ENCODE results near the gene SCRT2.

SCRT2 gene

DNA sequence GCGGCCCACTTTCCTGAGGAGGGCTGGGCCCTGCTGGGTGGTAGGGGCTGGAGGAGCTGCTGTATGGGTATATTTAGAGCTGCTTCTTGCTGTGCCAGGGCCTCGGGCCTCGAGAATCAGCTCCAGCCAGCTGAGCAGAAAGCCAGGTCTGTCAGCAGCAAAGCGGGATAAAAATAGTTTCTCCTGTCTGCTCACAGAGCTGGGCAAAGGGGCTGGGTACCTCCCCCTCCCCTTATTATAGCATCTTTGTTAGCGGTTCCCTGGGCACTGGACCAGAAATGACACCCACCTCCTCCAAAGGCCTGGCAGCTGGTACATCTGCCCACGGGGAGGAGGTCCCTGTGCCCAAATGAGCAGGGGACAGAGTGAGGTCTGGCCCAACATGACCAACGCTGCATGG lies 6.0 kb downstream of the SCRT2 start:
- no peak for DNase-seq

DNA sequence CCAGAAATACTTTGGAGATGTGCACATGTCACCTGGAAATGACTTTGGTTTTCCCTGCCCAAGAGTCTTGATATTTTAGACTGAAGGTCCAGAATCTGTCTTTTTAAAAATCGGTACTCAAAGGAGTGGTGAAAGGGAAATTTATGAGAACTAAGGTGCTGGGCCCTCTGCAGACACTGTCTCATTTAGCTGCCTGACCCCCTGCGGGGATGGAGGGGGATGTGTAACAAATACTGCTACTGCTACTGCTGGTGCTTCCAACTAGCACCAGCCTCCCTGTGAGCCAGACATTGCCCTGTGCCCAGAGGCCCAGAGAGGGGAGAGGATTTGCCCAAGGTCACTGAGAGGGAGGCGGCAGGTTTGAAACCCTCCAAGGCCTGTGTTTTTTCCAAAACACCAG lies 7.0 kb downstream of the SCRT2 start:
- no peak for DNase-seq

DNA sequence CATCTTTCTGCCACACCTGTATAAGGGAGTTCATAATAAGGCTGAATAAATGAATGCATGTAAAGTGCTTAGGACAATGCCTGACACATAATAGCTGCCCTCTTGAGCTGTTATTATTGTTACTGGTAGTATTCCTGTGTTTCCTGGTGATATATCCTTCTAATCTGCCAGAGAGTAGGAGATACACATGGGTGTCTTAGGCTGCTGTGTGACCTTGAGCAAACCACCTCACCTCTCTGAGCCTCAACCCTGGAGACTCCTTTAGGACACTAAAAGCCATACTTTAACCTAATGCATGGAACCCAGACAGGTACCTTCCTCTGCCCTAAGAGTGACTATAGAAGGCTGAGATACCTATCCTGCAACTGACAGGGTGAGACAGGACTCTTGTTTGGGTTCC lies 7.6 kb downstream of the SCRT2 start:
- DNase-seq, result no peak

DNA sequence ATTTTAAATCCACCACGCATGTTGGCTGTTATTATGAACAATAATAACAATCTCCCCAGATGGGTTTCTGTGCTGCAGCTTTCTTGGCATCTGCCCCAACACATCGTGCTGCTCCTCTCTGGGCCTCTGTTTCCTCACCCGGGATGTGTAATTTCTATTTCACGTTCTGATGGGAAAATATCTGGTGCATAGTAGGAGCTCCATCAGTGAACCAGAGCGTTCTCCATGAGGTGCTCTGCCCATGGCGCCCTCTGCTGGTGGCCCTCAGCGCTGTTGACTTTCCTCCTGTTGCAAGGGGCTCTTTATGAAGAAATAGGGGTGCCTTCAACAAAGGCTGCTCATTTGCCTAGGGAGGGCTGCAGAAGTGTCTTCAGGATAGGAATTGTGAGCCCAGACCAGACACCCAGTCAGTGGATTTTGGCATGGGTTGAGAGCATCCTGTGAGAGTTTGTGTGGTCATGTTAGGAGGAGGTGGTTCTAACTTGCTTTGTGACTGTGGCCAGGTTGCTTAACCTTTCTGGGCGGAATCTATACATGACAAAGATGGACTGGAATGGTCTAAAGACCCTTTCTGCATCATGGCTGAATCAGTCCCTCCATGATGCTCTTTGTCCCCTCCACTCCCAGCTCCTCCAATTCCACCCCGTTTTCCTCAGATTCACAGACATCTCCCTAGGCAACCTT lies 8.1 kb downstream of the SCRT2 start:
- no peak for DNase-seq

DNA sequence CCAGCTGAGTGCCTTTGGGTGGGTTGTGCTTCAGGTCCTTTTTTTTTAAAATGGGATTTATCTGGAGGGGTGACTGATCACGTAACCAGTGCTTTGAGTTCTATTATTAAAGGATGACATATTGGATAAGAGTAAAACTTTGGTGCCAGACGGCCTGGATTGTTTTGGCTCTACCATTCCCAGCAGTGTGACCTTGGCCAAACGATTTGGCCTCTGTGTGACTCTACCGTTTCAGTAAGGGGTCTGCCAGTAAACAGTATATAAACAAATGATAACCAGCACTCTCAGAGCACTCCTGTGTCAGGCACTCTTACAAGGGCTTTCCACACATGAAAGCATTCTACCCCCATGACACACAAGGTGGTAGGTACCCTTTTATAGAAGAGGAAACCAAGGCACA lies 8.7 kb downstream of the SCRT2 start:
- no peak for DNase-seq

DNA sequence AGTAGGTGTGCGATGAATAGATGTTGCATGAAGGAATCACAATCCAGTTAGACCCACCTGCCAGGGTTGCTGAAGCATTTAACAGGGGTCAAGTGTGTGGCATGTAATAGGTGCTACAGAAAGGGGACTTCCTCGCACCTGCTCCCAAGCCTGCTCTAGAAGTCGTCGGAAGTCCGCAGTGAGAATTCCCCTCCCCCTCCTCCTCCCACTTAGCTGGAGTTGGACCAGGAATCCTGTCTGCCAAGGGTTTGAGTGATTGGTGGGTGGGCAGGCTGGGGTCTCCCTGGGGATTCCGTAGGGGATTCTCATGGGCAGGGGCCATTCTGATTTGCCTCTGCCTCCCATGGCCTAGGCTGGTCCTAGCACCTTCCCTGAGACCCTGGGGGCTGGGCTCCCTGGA lies 10.3 kb downstream of the SCRT2 start:
- DNase-seq, result no peak

DNA sequence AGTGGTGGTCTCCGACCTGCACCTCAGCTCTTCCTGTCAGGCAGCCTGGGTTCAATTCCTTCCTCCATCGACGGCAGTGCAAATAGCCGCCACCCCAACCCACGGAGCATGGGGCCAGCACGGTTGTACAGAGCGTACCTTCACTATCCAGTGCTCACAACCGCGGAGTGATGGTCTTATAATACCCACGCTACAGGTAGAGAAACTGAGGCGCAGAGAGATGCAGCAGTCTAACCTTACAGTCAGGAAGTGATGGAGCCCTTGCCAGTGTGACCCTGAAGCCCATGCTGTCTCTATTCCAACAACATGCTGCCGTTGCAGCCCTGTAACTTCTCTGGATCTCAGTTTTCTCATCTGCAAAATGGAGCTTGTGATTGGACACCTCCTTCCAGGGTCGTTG lies 11.0 kb downstream of the SCRT2 start:
- DNase-seq, result no peak

DNA sequence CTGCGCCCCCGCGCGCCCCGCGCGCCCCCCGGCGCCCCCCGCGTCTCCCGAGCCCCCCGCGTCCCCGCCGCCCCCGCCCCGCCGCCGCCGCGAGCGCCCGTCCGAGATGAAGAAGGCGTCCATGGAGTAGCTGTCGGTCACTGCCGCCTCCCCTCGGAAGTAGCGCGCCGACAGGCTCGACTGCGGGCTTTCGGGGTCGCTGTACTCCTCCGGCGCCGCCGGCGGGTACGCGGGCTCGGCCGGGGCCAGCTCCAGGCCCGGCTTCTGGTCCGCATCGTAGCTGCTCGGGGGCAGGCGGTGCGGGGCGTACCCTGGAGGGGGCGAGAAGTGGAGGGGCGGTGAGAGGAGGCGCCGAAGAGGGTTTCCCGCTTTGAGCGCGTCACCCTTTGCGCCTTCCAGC lies 11.5 kb downstream of the SCRT2 start:
- DNase-seq, result no peak

DNA sequence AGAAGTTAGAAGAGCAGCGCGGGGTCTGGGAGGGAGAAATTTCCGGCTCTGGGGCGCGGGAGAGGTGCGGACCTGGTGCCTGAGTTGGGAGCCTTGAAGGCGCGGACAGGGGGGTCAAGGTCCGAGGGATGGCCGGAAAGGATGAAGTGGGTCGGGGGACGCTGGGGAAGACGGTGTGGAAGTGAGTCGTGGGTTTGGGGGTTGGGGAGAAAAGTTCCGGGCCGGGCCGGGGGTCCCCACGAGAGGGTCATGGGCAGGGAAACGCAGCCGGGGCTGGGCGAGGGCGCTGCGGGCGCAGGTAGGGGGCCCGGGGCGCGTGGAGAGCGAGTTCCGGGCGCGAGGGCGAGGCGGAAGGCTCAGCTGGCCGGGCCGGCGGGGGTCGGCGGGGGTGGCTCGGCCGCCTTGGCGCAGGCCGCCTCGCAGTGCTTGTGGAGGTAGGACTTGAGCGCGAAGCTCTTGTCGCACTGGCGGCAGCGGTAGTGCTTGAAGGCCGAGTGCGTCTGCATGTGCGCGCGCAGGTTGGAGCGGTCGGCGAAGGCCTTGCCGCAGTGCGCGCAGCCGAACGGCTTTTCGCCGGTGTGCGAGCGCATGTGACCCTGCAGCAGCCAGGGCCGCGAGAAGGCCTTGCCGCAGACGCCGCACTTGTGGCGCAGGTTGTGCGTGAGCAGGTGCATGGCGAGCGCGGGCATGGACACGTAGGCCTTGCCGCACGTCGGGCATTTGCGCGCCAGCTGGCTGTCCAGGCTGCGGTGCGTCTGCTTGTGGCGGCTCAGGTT lies 12.1 kb downstream of the SCRT2 start:
- DNase-seq, result no peak

DNA sequence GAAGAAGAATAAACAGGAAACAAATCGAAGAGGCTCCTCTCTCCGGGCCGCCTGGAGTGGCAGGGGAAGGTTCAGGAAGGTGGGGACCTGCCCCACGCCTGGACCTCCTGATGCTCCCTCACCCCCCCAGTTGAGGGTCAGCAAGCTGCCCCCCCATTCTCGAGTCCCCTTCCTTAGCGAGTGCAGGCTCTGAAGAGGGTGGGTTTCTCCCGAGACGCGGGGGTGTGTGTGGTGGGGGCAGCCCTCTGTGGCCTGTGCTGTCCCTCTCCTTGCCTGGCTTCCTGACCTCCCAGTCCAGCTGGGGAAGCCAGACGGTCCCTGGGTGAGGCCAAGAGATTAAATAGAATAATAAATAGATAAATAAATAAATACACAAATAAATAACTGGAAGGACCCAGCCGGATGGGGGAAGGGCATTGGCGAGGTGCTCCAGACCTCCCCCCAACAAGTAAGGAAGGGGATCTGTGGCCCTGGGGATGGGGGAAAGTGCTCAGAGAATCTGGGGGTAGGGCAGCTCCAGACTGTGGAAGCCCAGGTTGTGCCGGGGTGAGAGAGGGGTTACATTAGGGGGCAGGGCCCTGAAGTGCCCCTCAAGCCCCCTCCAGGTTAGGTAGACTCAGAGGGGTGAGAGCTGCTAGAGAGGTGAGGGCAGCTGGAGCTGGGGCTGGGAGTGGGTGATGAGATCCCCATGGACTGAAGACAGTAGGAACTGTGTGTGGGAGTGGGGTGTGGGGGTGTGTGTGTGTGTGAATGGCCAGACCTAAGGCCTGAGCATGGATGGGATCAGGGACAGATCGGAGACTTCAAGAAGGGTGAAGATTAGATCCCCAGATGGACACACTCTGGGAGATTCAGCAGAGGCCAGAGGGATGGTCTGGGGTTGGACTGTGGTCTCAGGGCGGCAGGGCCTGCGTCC lies 13.1 kb downstream of the SCRT2 start:
- no peak for DNase-seq

DNA sequence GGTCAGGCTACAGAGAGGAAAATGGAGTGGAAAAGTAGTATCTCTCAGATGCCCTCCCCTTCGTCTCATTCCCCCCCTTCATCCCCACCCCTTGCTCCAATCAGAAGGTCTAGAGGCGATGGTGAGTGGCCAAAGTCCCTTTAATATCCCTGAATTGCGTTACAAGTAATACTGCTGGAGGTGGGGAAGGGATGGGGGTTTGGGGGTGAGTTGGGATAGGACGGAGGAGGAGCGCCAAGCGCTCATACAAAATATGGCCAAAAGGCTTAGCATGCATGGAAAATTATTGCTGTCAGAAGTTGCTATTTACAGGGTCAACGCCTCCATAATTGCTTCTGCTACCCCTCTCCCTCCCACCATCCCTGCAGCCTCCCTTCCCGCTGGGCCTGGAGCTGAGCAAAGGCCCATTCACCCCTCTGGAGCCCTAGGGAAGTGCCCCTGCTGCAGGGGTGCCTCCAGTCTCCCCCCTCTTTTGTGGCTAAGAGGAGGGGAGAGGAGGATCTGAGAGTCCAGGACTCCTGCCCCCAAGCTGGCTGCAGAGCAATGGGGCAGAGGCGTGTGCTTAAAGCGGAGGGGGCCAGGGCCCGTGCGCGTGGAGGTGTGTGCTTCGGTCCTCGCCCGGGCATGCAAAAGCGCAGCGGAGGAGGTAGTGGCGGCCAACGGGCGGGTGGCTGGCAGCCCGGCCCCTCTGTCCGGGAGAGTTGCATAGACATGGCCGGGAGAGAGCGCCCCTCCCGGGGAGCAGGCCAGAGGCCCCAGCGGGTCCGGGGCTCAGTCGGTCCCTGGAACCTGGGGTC lies 13.9 kb downstream of the SCRT2 start:
- no peak for DNase-seq

DNA sequence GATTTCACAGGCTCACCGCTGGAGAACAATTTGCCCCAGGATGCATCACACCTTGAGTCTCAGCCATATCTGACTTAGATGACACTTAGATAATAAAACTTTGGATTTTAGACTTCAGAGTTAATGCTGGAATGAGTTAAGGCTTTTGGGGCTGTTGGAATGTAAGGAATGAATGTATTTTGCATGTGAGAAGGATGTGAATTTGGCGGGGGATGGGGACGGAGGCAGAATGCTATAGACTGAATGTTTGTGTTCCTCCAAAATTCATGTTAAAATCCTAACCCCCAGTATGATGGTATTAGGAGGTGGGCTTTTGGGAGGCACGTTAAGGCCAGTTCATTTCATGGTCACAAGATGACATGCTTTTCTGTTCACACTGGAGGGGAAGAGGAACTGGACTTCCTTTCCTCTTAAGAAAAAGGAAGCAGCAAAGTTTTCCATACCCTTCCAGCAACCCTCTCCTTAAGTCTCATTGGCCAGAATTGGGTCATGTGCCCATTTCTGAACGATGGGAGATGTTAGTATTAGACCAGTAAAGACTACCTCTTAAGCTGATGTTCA lies 16.8 kb downstream of the SCRT2 start:
- DNase-seq, result no peak

DNA sequence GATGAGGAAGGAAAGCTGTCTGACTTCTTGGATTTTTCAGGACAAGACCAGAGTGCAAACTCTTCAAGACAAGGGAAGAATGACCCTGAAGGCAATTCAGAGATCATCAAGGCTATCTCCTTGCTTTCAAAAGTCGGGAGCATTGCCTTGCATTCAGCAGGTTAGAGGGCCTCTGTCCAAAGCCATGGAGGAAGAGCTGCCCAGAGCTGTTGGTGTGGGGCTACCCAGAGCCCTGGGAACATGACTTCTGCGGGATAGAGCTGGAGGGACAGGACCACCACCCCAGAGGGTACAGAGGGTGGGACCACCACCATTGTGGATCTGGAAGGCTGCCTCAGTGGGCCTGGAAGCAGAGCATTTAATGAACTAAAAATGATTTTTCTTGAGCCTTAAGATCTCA lies 17.4 kb downstream of the SCRT2 start:
- no peak for DNase-seq

DNA sequence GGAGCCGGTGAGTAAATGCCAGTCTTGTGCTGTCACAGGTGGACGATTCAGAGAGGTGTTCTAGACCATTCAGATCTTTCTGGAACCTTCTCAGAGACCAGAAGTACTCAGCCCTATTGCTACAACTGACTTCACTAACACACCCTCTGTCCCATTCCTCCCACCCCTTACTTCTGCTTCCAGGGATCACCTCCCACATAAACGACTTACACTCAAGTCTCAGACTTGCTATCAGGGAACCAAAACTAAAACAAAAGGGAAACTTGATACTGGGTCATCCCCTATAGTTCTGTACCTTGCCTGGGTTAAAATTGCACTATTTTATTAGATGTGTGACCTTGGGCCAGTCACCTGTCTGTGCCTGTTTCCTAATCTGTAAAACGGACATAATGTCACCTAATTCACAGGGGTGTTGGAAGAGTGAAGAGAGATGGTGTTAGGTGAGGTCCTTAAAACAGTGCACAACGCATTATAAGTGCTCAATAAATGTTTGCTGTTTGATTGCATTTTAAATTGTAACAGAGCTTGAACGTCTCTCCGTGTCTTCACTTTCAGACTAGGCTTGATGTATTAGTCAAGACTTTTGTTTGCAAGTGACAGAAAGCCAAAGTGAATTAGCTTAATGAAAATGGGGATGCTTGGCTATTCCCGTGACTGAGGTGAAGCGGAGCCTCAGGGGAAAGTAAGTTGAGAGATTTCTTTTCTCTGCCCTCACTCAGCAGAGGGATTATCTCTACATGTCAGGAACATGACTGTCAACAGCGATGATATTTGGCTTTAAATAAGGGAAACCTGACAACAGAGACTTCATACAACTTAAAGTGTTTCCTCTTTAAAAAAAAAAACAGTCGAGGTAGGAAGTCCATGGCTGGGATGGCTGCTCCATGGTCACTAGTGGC lies 19.6 kb downstream of the SCRT2 start:
- DNase-seq, result no peak

DNA sequence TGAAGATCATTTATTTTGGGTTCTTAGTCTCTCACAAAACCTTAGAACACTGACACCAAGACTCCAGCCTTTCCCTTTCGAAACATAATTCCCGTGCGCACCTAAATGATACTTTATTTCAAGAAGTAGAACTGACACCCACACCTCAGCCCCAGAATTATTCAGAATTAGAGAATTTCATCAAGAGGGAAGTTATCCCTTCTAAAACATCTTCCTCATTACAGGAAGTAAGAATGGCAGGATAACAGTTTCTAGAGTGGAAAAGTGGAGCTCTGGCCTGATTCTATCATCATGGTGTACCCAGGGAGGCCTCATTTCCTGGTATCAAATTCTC lies 21.2 kb downstream of the SCRT2 start:
- DNase-seq, result no peak

DNA sequence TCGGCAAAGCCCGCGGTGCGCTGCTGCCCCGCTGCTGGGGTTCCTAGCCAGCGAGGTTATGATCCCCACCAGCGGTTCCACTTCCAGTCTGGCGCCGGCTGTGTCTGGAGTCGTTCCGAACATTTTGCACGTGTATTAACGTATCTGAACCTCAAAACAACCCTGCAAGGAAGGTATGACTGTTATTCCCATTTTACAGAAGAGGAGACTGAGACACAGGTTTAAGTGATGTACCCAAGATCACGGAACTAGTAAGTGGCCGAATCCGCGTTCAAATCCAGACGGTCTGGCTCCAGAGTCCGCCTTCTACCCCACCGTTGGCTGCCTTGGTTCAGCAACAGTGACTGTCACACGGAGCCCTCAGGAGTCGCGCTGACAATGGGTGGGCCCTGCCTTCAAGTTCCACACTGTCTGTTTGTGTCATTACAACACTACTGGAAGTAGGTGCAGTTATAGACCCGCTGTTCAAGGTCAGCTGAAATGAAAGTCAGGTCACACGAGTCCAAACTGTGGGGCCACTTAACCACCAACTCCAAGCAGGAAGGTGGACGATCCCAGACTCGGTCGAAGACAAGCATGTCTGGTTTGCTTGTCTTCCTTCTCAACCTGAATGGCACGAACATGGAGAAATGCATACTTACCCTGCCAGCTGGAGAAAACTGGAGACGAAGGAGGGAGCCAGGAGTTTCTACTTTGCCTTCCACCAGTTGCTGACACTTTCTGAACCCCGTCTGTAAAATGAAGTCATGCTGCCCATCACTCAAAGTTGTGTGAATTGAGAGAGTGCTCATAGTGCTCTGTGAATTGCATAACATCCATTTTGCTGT lies 21.8 kb downstream of the SCRT2 start:
- no peak for DNase-seq

DNA sequence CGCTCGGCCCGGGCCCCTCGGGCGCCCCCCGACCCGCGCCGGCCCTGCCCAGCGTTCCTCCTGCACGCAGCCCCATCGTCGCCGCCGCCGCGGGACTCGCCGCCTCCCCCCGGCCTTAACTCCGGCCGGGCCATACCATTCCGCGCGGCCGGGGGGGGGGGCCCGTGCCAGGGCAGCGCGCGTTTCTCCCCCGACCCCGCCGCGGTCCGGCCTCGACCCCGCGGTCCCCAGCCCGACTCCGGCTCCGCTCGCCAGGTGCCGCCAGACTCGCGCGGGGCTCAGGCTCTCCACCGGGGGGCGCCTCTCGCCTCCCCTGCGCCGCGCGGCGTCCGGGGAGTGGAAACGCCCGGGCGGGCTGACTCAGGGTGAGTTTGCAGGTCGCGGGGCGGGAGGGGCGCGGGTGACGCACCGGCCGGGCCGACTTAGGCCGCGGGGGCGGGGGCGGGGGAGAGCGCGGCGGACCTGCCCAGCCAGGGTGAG lies 22.5 kb downstream of the SCRT2 start, which contains the start of gene SRXN1:
TSS of gene SRXN1 (minus strand) at position 91 of the 480 bp plus-strand sequence. CDS start at position 76, 15 bp downstream.
- DNase-seq, result peak; percentile 86

DNA sequence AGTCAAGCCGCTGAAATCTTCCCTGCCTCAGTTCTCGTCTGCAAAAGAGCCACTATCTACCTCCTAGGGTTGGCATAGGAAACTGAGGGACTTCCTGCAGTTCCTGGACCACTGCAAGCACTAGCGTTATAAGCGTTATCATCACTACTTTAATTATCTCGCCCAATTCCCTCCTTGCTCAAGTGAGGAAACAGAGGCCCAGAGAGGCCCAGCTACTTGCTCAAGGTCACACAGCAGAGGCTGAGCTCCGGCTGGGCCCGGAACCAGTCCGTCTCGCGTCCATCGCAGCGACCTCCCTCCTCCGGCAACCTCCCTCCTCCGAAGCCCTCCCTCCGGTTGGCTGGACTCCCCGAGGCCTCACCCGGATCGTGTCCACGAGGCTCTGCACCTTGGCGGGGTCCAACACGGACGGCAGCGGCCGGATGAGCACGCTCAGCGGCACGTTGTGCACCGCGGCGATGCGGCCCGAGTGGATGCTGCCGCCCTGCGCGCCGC lies 22.9 kb downstream of the SCRT2 start:
- no peak for DNase-seq

DNA sequence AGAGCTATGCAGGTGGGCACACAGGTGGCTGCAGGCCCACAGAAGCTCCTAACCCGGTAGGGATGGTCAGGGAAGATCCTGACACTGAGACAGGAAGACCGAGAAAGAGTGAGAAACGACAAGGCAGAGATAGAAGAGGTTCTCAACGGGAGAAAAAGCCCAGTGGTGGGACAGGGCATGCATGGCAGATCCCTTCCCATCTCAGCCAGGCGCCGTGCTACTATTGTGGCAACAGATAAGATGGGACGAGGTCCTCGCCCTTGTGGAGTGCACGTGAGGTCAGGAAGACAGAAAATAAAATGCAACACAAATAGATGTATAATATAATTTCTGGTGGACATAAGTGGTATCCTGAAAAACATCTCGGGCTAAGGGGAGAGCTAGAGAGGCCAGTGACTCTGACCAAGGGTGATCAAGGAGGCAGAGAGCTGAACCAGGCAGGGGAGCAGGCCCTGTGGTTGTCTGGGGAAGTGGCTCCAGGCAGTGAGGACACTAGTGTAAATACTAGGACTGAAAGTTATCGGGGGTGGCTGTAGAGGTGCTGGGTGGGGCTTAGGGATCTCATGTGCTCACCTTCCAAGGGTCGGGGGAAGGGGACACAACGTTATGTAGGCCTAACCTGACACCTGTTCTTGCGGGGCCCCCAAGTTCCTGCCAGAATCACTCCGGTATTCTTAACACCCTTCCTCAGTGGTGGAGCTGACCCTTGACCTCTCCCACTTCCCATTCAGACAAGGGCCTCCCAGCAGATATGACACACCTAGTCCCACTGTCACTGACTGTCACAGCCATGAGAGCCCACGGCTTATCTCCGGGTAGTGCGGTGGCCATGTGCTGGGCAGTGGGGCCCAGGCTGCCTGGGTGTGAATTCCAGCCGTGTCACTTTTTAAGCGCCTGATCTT lies 23.6 kb downstream of the SCRT2 start:
- no peak for DNase-seq

All from GOT3 (cell line).